ENCODE measurements around the gene POLR3A. TPM values are rescaled to one million over a fixed set of nuclear protein-coding genes. Genes with fewer than 3 reads are reported as not detected.

Gene POLR3A
- total and polyA plus RNA-seq, 2 of the 13 experiments (the other 11 are each of a cell fraction or from before 2014, with no cell fraction given): 13.6 to 19.2 TPM

- no peaks in the 10 kb centered on the region for H3K9me3 ChIP-seq (ENCODE audit: low read length)
- H3K9ac ChIP-seq (ENCODE audit: insufficient read depth, low read depth, low read length): peak overlapping the region; percentile 68
- H3K27me3 ChIP-seq (ENCODE audit: control insufficient read depth in 1 of 2, insufficient read depth in 2 of 2, low read length in 2 of 2): no peaks in the 10 kb centered on the region
- DNase-seq (ENCODE audit: low spot score) (no peak), ATAC-seq (peak; percentile 18; the same call in 2 of the 3 replicates), FAIRE-seq (peak; percentile 28)
- peak overlapping the region; percentile 73 to 92 (median 89) for H3K4me3 ChIP-seq (replicated peaks in 1 of 3; ENCODE audit: insufficient read depth in 1 of 3, low read depth in 2 of 3, low read length in 3 of 3)
- H3K4me1 ChIP-seq (ENCODE audit: insufficient read depth, low read length): peaks cover 53% of the 10 kb centered on the region
- TSS peak; percentile 73 for BruUV-seq (replicated peaks)
- 18% methylated on average over 19 of the region's 20 CpGs for WGBS (ENCODE audit: low lambda C conversion rate)
- peak overlapping the region; percentile 32 for H2AFZ ChIP-seq (ENCODE audit: low read length)
- intact Hi-C loops (cut with micrococcal nuclease; ENCODE audit: unreplicated experiment): loop anchor here (5.0 kb wide), 2 partner anchors 45 to 80 kb away; no protein-coding TSS in a partner anchor
- peaks cover 34% of the 10 kb centered on the region for H3K79me2 ChIP-seq (ENCODE audit: insufficient read depth, low read length)
- POLR2A ChIA-PET: interaction anchor here (0.5 to 3.2 kb wide), 10 partner anchors 8 to 62 kb away, joined by 3 to 14 read pairs (median 3); no protein-coding TSS in a partner anchor
- H4K20me1 ChIP-seq (ENCODE audit: insufficient read depth, low read length): peaks cover 4% of the 10 kb centered on the region
- H3K27ac ChIP-seq (ENCODE audit: extremely low read length, insufficient read depth, low read length): no peak overlapping the region
- CTCF ChIA-PET (ENCODE audit: low intra/inter-chr PET ratio, low total read pairs): interaction anchor here (0.8 kb wide), 1 partner anchor 81 kb away, joined by 3 read pairs; no protein-coding TSS in a partner anchor
- peak overlapping the region; percentile 87 for H3K4me2 ChIP-seq (ENCODE audit: low read depth, low read length)
- in situ Hi-C loops (cut with HindIII; ENCODE audit: extremely low pct_ligation_motif_present, low pct_unique_long_range_greater_than_20kb): no loop called here
- H3K36me3 ChIP-seq (replicated peaks in 1 of 2; ENCODE audit: control insufficient read depth in 1 of 2, insufficient read depth in 2 of 2, low read length in 2 of 2): no peaks in the 10 kb centered on the region; a peak in 1 of 5 replicates
- TF ChIP-seq BORCS8-MEF2B (CRISPR knock-in tag; IDR thresholded peaks at IDR 0.05) (no peak), ZXDC (CRISPR knock-in tag; IDR thresholded peaks at IDR 0.05) (no peak), ZNF263 (CRISPR knock-in tag; IDR thresholded peaks at IDR 0.05) (peak; percentile 95), ZGPAT (CRISPR knock-in tag; IDR thresholded peaks at IDR 0.05) (no peak), NFKBIZ (CRISPR knock-in tag; IDR thresholded peaks at IDR 0.05) (no peak), XRCC5 (optimal IDR thresholded peaks at IDR 0.05; ENCODE audit: low read length) (no peak), TEF (CRISPR knock-in tag; IDR thresholded peaks at IDR 0.05) (no peak), ZNF558 (CRISPR knock-in tag; IDR thresholded peaks at IDR 0.05; ENCODE audit: borderline replicate concordance) (no peak), MXD3 (CRISPR knock-in tag; IDR thresholded peaks at IDR 0.05) (0 out of 2 replicates have a peak, but pooled peaks have one; percentile 11), ZNF432 (CRISPR knock-in tag; IDR thresholded peaks at IDR 0.05; ENCODE audit: borderline replicate concordance) (no peak), SIX1 (CRISPR knock-in tag; IDR thresholded peaks at IDR 0.05; ENCODE audit: borderline replicate concordance) (no peak), NR0B2 (CRISPR knock-in tag; IDR thresholded peaks at IDR 0.05) (no peak), ZBTB38 (CRISPR knock-in tag; IDR thresholded peaks at IDR 0.05) (0 out of 2 replicates have a peak, but pooled peaks have one; percentile 13), TBX2 (CRISPR knock-in tag; IDR thresholded peaks at IDR 0.05; ENCODE audit: borderline replicate concordance) (0 out of 2 replicates have a peak, but pooled peaks have one; percentile 3), TEAD3 (CRISPR knock-in tag; optimal IDR thresholded peaks at IDR 0.05; ENCODE audit: borderline replicate concordance) (peak; percentile 28)
These were observed 101.7 kb downstream of the POLR3A start for GRCh38 chr10:77927402-77928246.
